ENCODE results near the gene CNFN.
"Not testable (repeated sequence)": the region's sequence is repeated elsewhere in the genome, so short reads cannot be mapped to it uniquely, and the experiment has no call there.

CNFN gene

GRCh38 chr19:42351079-42351735 lies 38.9 kb downstream of the CNFN start:
- no peak for DNase-seq (ENCODE audit: low spot score)

GRCh38 chr19:42350417-42350816 lies 39.7 kb downstream of the CNFN start:
- no peak for DNase-seq (ENCODE audit: low spot score)

DNA sequence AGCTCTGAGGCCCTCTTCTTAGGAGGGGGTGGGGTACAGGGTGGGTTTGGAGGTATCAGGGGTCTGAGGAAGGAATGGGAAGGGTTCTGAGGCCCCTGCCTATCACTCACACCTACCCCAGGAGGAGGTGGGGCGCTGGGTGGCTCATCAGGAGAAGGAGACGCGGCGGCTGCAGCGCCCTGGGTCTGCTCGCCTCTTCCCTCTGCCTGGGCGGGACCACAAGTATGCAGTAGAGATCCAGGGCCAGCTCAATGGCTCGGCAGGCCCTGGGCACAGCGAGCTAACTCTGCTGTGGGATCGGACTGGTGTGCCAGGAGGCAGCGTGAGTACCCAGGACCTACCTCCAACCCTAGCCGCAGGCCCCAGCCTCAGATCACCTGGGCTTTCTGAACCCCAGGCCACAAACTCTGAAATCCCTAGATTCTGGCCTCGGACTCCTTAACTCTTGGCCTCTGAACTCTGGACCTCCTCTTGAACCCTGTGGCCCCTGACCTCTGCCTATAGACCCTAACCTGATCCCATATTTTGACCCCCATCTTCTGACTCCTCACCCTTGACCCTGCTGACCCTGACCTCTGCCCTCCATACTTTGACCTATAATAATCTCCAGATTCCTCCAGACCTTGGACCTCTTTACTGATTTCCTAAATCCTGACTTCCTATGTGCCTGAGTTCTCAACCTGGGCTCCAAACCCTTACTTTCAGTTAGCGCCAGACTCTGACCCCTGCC lies 40.6 kb downstream of the CNFN start:
- DNase-seq (ENCODE audit: low spot score): no peak

- DNase-seq (ENCODE audit: low spot score): no peak
These were observed 41.9 kb downstream of the CNFN start for GRCh38 chr19:42348211-42348610.

- no peak for DNase-seq (ENCODE audit: low spot score)
These were observed 44.8 kb downstream of the CNFN start for GRCh38 chr19:42345191-42345812.

GRCh38 chr19:42344336-42344893 lies 45.7 kb downstream of the CNFN start:
- no peak for DNase-seq (ENCODE audit: low spot score)

DNA sequence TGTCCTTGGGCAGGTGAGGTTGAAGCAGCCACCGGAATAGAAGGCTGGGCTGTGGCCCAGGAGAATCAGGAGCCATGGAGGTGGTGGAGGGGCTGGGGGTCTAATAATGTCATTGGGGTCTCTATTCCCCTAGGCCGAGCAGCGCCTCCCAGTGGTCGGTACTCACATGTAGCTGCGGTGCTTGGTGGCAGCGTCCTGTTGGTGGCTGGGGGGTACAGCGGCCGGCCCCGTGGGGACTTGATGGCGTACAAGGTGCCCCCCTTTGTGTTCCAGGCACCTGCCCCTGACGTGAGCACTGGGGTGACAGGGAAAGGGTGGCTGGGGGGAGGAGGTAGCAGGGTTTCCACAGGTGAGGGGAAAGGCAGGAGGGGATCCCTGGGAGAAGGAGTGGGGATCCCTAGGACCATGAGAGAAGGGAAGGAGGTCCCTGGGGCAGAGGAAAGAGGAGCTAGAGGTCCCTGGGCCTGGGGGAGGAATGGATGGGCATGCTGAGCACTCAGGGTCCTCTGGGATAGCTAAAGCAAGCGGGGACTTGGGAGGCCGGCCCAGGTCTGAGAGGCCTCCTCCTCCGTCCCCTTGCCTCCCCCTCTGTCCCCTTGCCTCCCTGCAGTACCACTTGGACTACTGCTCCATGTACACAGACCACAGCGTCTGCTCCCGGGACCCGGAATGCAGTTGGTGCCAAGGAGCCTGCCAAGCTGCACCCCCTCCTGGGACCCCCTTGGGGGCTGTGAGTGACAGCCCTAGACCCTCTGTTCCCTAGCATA lies 46.6 kb downstream of the CNFN start:
- DNase-seq (ENCODE audit: low spot score): no peak

DNA sequence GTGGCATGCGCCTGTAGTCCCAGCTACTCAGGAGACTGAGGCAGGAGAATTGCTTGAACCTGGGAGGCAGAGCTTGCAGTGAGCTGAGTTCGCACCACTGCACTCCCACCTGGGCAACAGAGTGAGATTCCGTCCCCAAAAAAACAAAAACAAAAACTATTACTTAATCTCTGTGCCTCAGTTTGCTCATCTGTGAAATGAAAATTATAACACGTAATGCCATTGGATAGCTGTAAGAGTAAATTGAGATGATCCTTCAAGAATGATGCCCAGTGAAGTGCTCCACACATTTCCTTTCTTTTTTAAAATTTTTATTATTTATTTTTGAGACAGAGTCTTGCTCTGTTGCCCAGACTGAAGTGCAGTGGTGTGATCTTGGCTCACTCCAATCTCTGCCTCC lies 50.2 kb downstream of the CNFN start:
- DNase-seq (ENCODE audit: low spot score): not testable (repeated sequence)

DNA sequence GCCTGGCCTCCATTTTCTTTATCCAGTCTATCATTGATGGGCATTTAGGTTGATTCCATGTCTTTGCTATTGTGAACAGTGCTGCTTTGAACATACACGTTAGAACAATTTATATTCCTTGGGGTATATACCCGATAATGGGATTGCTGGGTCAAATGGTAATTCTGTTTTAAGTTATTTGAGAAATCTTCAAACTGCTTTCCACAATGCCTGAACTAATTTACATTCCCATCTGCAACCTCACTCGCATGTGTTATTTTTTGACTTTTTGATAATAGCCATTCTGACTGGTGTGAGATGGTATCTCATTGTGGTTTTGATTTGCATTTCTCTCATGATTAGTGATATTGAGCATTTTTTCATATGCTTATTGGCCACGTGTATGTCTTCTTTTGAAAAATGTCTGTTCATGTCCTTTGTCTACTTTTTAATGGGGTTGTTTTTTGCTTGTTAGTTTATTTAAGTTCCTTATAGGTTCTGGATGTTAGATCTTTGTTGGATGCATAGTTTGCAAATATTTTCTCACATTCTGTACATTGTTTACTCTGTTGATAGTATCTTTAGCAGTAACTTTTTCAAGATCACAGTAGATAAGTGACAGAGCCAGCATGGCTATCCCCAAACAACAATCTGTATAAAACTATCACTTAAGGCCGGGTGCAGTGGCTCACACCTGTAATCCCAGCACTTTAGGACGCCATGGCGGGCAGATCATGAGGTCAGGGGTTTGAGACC lies 50.8 kb downstream of the CNFN start:
- DNase-seq (ENCODE audit: low spot score): not testable (repeated sequence)
